SK-N-MC (cell line): ENCODE results near the gene HADH.

Experiments
- DNase-seq: peaks from one replicate; pipeline ENCODE4 v3.0.0-alpha.2; 2011; ENCODE audit warnings: low read depth, low spot score
- H3K27ac ChIP-seq: fragments of 200-600 bp; sonication (generic); 2 replicates; pipeline ENCODE4 v1.5.1; 2016; ENCODE audit warnings: mixed run types
- H3K36me3 ChIP-seq: fragments of 200-600 bp; sonication (generic); 2 replicates; pipeline ENCODE4 v1.6.1; 2017; ENCODE audit warnings: antibody characterized with exemption, low read length, mixed read lengths; ENCODE audit not compliant: insufficient read depth
- H3K4me3 ChIP-seq: fragments of 200-600 bp; sonication (generic); 2 replicates; pipeline ENCODE4 v1.5.1; 2016
- H3K9ac ChIP-seq: fragments of 200-600 bp; sonication (generic); 2 replicates; pipeline ENCODE4 v1.8.0; 2017; ENCODE audit warnings: mixed run types, mixed read lengths; ENCODE audit not compliant: insufficient read length
- H3K9me3 ChIP-seq: fragments of 200-600 bp; sonication (generic); 2 replicates; pipeline ENCODE4 v1.6.1; 2017; ENCODE audit warnings: low read depth, mild to moderate bottlenecking, antibody characterized with exemption, low read length, moderate library complexity, mixed read lengths
- EZH2 ChIP-seq: fragments of 200-600 bp; sonication (generic); IDR thresholded peaks from one replicate; pipeline ENCODE4 v1.6.1; 2017; ENCODE audit warnings: antibody characterized with exemption
- FOXP2 ChIP-seq: optimal IDR thresholded peaks from 2 replicates; pipeline ENCODE3; 2011; ENCODE audit warnings: mild to moderate bottlenecking, moderate library complexity; ENCODE audit not compliant: insufficient read depth; ENCODE audit errors: extremely low read length, control extremely low read depth
- POLR2AphosphoS5 ChIP-seq: IDR thresholded peaks from 2 replicates; pipeline ENCODE4 v1.6.1; 2012; ENCODE audit warnings: mild to moderate bottlenecking, low read depth, low read length, borderline replicate concordance

The HADH gene

GRCh38 chr4:107970063-107970798, 19.5 kb upstream of the HADH start:
- Histone ChIP-seq H3K4me3 (no peak overlapping the region), H3K27ac (no peak overlapping the region), H3K9ac (no peak overlapping the region), H3K36me3 (no peaks in the 10 kb centered on the region), H3K9me3 (no peaks in the 10 kb centered on the region)
- DNase-seq: no peak
- no peak for TF ChIP-seq FOXP2
- TF ChIP-seq POLR2AphosphoS5: no peak
- no peak for TF ChIP-seq EZH2

GRCh38 chr4:107972605-107973004, 17.1 kb upstream of the HADH start:
- Histone ChIP-seq H3K9me3 (no peaks in the 10 kb centered on the region), H3K27ac (no peak overlapping the region), H3K36me3 (no peaks in the 10 kb centered on the region), H3K4me3 (no peak overlapping the region), H3K9ac (no peak overlapping the region)
- no peak for DNase-seq
- TF ChIP-seq POLR2AphosphoS5 (no peak), FOXP2 (no peak), EZH2 (no peak)

GRCh38 chr4:107974523-107974922, 15.2 kb upstream of the HADH start:
- Histone ChIP-seq H3K27ac (no peak overlapping the region), H3K36me3 (no peaks in the 10 kb centered on the region), H3K4me3 (no peak overlapping the region), H3K9ac (no peak overlapping the region), H3K9me3 (no peaks in the 10 kb centered on the region)
- no peak for TF ChIP-seq FOXP2
- TF ChIP-seq POLR2AphosphoS5: no peak
- TF ChIP-seq EZH2: no peak
- no peak for DNase-seq

GRCh38 chr4:107977482-107977881, 12.2 kb upstream of the HADH start:
- DNase-seq: no peak
- no peak for TF ChIP-seq POLR2AphosphoS5
- TF ChIP-seq EZH2: no peak
- no peak for TF ChIP-seq FOXP2
- no peak overlapping the region for H3K4me3 ChIP-seq
- H3K9me3 ChIP-seq: no peaks in the 10 kb centered on the region
- H3K27ac ChIP-seq: no peak overlapping the region
- H3K9ac ChIP-seq: no peak overlapping the region
- H3K36me3 ChIP-seq: no peaks in the 10 kb centered on the region

- H3K4me3 ChIP-seq: no peak overlapping the region
- no peak for DNase-seq
- no peak overlapping the region for H3K27ac ChIP-seq
- no peaks in the 10 kb centered on the region for H3K36me3 ChIP-seq
- H3K9ac ChIP-seq: no peak overlapping the region
- no peaks in the 10 kb centered on the region for H3K9me3 ChIP-seq
- no peak for TF ChIP-seq EZH2
- no peak for TF ChIP-seq POLR2AphosphoS5
- no peak for TF ChIP-seq FOXP2
Observed at GRCh38 chr4:107977966-107978705, 11.6 kb upstream of the HADH start.

- Histone ChIP-seq H3K27ac (no peak overlapping the region), H3K9ac (no peak overlapping the region), H3K4me3 (no peak overlapping the region), H3K9me3 (no peaks in the 10 kb centered on the region), H3K36me3 (no peaks in the 10 kb centered on the region)
- TF ChIP-seq FOXP2: no peak
- no peak for TF ChIP-seq EZH2
- TF ChIP-seq POLR2AphosphoS5: no peak
- DNase-seq: no peak
Observed at GRCh38 chr4:107978716-107979451, 10.8 kb upstream of the HADH start.

GRCh38 chr4:107987916-107988762, 1.6 kb upstream of the HADH start:
- Histone ChIP-seq H3K9me3 (no peaks in the 10 kb centered on the region), H3K9ac (no peak overlapping the region), H3K27ac (no peak overlapping the region), H3K4me3 (no peak overlapping the region), H3K36me3 (no peaks in the 10 kb centered on the region; the same call in 1 of the 2 replicates)
- TF ChIP-seq POLR2AphosphoS5 (no peak), FOXP2 (no peak), EZH2 (no peak)
- no peak for DNase-seq

- Histone ChIP-seq H3K36me3 (peaks cover 4% of the 10 kb centered on the region; the same call in 1 of the 2 replicates), H3K9ac (no peak overlapping the region), H3K4me3 (peak overlapping the region; percentile 96), H3K27ac (no peak overlapping the region), H3K9me3 (no peaks in the 10 kb centered on the region)
- no peak for TF ChIP-seq EZH2
- no peak for TF ChIP-seq POLR2AphosphoS5
- TF ChIP-seq FOXP2: no peak
- DNase-seq: no peak
Observed at GRCh38 chr4:107988763-107989035, 990 bp upstream of the HADH start.
